H9 (cell line): ENCODE data around the gene CAPN14. TPM values are rescaled to one million over a fixed set of nuclear protein-coding genes. Genes with fewer than 3 reads are reported as not detected.

Experiments used
- DNase-seq: peaks from one replicate; pipeline ENCODE4 v3.0.0-alpha.2; 2017
- H2AFZ ChIP-seq: one replicate; pipeline ENCODE4 v1.6.1; 2013; ENCODE audit warnings: mild to moderate bottlenecking, low read length, control low read depth, moderate library complexity
- H2AK5ac ChIP-seq: 2 replicates; pipeline ENCODE4 v1.6.1; 2013; ENCODE audit warnings: low read length, control low read depth, mixed read lengths; ENCODE audit not compliant: insufficient read length
- H2BK120ac ChIP-seq: one replicate; pipeline ENCODE4 v1.6.1; 2013; ENCODE audit warnings: low read depth, mild to moderate bottlenecking, low read length, control low read depth, inconsistent platforms; ENCODE audit not compliant: poor library complexity, severe bottlenecking
- H2BK12ac ChIP-seq: 2 replicates; pipeline ENCODE4 v1.6.1; 2013; ENCODE audit warnings: low read length, control low read depth, mixed read lengths, low read depth; ENCODE audit not compliant: insufficient read length
- H2BK15ac ChIP-seq: 2 replicates; pipeline ENCODE4 v1.6.1; 2013; ENCODE audit warnings: low read depth, low read length, control low read depth
- H2BK20ac ChIP-seq: one replicate; pipeline ENCODE4 v1.6.1; 2013; ENCODE audit warnings: low read depth, mild to moderate bottlenecking, low read length, control low read depth, inconsistent platforms; ENCODE audit not compliant: poor library complexity, severe bottlenecking
- H2BK5ac ChIP-seq: 2 replicates; pipeline ENCODE4 v1.6.1; 2013; ENCODE audit warnings: low read length, control low read depth, mixed read lengths; ENCODE audit not compliant: insufficient read length
- H3K14ac ChIP-seq: 2 replicates; pipeline ENCODE4 v1.6.1; 2013; ENCODE audit warnings: low read length, control low read depth; ENCODE audit not compliant: insufficient read depth
- H3K18ac ChIP-seq: 2 replicates; pipeline ENCODE4 v1.6.1; 2013; ENCODE audit warnings: low read depth, mild to moderate bottlenecking, mixed read lengths, low read length, control low read depth; ENCODE audit not compliant: insufficient read length
- H3K23ac ChIP-seq: 2 replicates; pipeline ENCODE4 v1.6.1; 2013; ENCODE audit warnings: low read length, control low read depth, mixed read lengths, low read depth; ENCODE audit not compliant: insufficient read length
- H3K23me2 ChIP-seq: 2 replicates; pipeline ENCODE4 v1.6.1; 2013; ENCODE audit warnings: low read depth, mild to moderate bottlenecking, mixed read lengths, low read length, control low read depth; ENCODE audit not compliant: insufficient read length, poor library complexity, severe bottlenecking
- H3K27ac ChIP-seq: 2 replicates; pipeline ENCODE4 v1.5.1; 2013; ENCODE audit warnings: low read length, control low read depth, mixed read lengths, low read depth; ENCODE audit not compliant: insufficient read length
- H3K27me3 ChIP-seq: 2 replicates; pipeline ENCODE4 v1.6.1; 2013; ENCODE audit warnings: low read length, control low read depth, inconsistent platforms; ENCODE audit not compliant: insufficient read depth
- H3K4ac ChIP-seq: 2 replicates; pipeline ENCODE4 v1.6.1; 2013; ENCODE audit warnings: low read depth, mild to moderate bottlenecking, control low read depth, inconsistent platforms, low read length, moderate library complexity
- H3K4me1 ChIP-seq: 2 replicates; pipeline ENCODE4 v1.6.1; 2013; ENCODE audit warnings: low read length, control low read depth, inconsistent platforms; ENCODE audit not compliant: insufficient read depth
- H3K4me2 ChIP-seq: 2 replicates; pipeline ENCODE4 v1.6.1; 2013; ENCODE audit warnings: low read length, control low read depth, mixed read lengths; ENCODE audit not compliant: insufficient read length, insufficient read depth
- H3K56ac ChIP-seq: 2 replicates; pipeline ENCODE4 v1.6.1; 2013; ENCODE audit warnings: low read depth, mild to moderate bottlenecking, mixed read lengths, low read length, control low read depth; ENCODE audit not compliant: insufficient read length
- H3K79me1 ChIP-seq: 2 replicates; pipeline ENCODE4 v1.6.1; 2013; ENCODE audit warnings: low read depth, mild to moderate bottlenecking, moderate library complexity, low read length, control low read depth, inconsistent platforms; ENCODE audit not compliant: insufficient read depth, poor library complexity, severe bottlenecking
- H3K79me2 ChIP-seq: 2 replicates; pipeline ENCODE4 v1.6.1; 2013; ENCODE audit warnings: low read length, control low read depth, inconsistent platforms; ENCODE audit not compliant: insufficient read depth
- H3K9ac ChIP-seq: 2 replicates; pipeline ENCODE4 v1.6.1; 2013; ENCODE audit warnings: low read length, control low read depth, mixed read lengths; ENCODE audit not compliant: insufficient read length; ENCODE audit errors: extremely low read depth
- H3K9me3 ChIP-seq: one replicate; pipeline ENCODE4 v1.6.1; 2013; ENCODE audit warnings: low read depth, low read length, inconsistent platforms; ENCODE audit not compliant: control insufficient read depth
- H3T11ph ChIP-seq: one replicate; pipeline ENCODE4 v1.6.1; 2013; ENCODE audit warnings: mild to moderate bottlenecking, low read length, control low read depth, inconsistent platforms
- H4K20me1 ChIP-seq: one replicate; pipeline ENCODE4 v1.6.1; 2013; ENCODE audit not compliant: control insufficient read depth, insufficient read length, insufficient read depth
- H4K5ac ChIP-seq: 2 replicates; pipeline ENCODE4 v1.6.1; 2013; ENCODE audit warnings: low read depth, mild to moderate bottlenecking, mixed read lengths, low read length, control low read depth; ENCODE audit not compliant: insufficient read length
- H4K8ac ChIP-seq: replicated peaks from 2 replicates; pipeline ENCODE4 v1.6.1; 2013; ENCODE audit warnings: low read length, control low read depth, mixed read lengths, low read depth; ENCODE audit not compliant: insufficient read length
- H4K91ac ChIP-seq: 2 replicates; pipeline ENCODE4 v1.6.1; 2013; ENCODE audit warnings: low read depth, mild to moderate bottlenecking, moderate library complexity, mixed read lengths, low read length, control low read depth; ENCODE audit not compliant: insufficient read length
- H3K27ac Mint-ChIP-seq, 3 experiments: 2 replicates in 2 of 3; 3 replicates in 1 of 3; pipeline ENCODE4 v1.8.0; 2020 to 2021; ENCODE audit warnings: mixed read lengths in 3 of 3, mild to moderate bottlenecking in 1 of 3, moderate library complexity in 1 of 3
- H3K27me3 Mint-ChIP-seq: 2 replicates; pipeline ENCODE4 v1.8.0; 2021; ENCODE audit warnings: low read depth, mild to moderate bottlenecking, moderate library complexity, mixed read lengths
- H3K36me3 Mint-ChIP-seq, 3 experiments: 2 replicates in 2 of 3; 3 replicates in 1 of 3; pipeline ENCODE4 v1.8.0; 2020 to 2021; ENCODE audit warnings: low read depth in 3 of 3, mixed read lengths in 3 of 3; ENCODE audit not compliant: insufficient read depth in 1 of 3
- H3K4me1 Mint-ChIP-seq, 2 experiments: 2 replicates each; pipeline ENCODE4 v1.8.0; 2020; ENCODE audit warnings: mixed read lengths in 2 of 2
- H3K4me3 Mint-ChIP-seq, 2 experiments: 2 replicates in 1 of 2; 3 replicates in 1 of 2; pipeline ENCODE4 v1.8.0; 2020 to 2021; ENCODE audit warnings: mild to moderate bottlenecking in 2 of 2, mixed read lengths in 2 of 2, moderate library complexity in 1 of 2
- H3K9me3 Mint-ChIP-seq, 2 experiments: 2 replicates in 1 of 2; 3 replicates in 1 of 2; pipeline ENCODE4 v1.8.0; 2020; ENCODE audit warnings: mild to moderate bottlenecking in 2 of 2, mixed read lengths in 2 of 2, moderate library complexity in 1 of 2
- CTCF ChIP-seq: fragments of 200-600 bp; sonication (generic); conservative IDR thresholded peaks from 3 replicates; pipeline ENCODE4 v1.8.0; 2021; ENCODE audit warnings: antibody characterized with exemption, mild to moderate bottlenecking
- WGBS: extraction: QIAGEN DNeasy Blood & Tissue Kit; methylation state at CpG from one replicate; pipeline ENCODE4 v1.1.7; 2013; ENCODE audit warnings: missing lambda C conversion rate, low lambda C conversion rate, mixed read lengths; ENCODE audit not compliant: insufficient read length; ENCODE audit errors: extremely low coverage; 5-methylcytosine and 5-hydroxymethylcytosine counted together
- total RNA-seq: library from RNA; stranded (reverse); gene quantifications from 2 replicates; pipeline ENCODE4 v1.2.1, GENCODE V29; 2021

Gene CAPN14
- total RNA-seq, 1 experiment from 2014 or later: 0.09 TPM

GRCh38 chr2:31202041-31202440 is 15.3 kb downstream of the CAPN14 start:
- Histone ChIP-seq H2BK120ac (no peak overlapping the region), H3K27ac (no peak overlapping the region)
- WGBS: no CpG with 5 or more reads among the region's 5 CpGs

More at GRCh38 chr2:31202041-31202440, 15.3 kb downstream of the CAPN14 start:
- Histone ChIP-seq H3K9me3 (no peaks in the 10 kb centered on the region), H4K8ac (no peak overlapping the region), H3K79me1 (no peaks in the 10 kb centered on the region), H4K5ac (no peak overlapping the region), H2AFZ (no peak overlapping the region), H3K56ac (no peak overlapping the region), H2AK5ac (no peak overlapping the region), H3K23me2 (no peaks in the 10 kb centered on the region), H3K27me3 (no peaks in the 10 kb centered on the region), H3K23ac (no peak overlapping the region), H3K14ac (no peak overlapping the region; the same call in 1 of the 2 replicates), H3K4me1 (no peaks in the 10 kb centered on the region), H2BK5ac (no peak overlapping the region), H3K18ac (no peak overlapping the region), H2BK15ac (no peak overlapping the region), H3K4ac (no peak overlapping the region), H3K79me2 (no peaks in the 10 kb centered on the region), H3K9ac (no peak overlapping the region), H2BK20ac (no peak overlapping the region), H2BK12ac (no peak overlapping the region), H3T11ph (no peak overlapping the region), H4K91ac (no peak overlapping the region), H3K4me2 (no peak overlapping the region), H4K20me1 (no peaks in the 10 kb centered on the region)
- DNase-seq: no peak
- Mint-ChIP-seq H3K36me3 (no peaks in the 10 kb centered on the region), H3K27ac (no peak overlapping the region; a peak in 1 of 7 replicates), H3K27me3 (peaks cover 6% of the 10 kb centered on the region), H3K9me3 (no peaks in the 10 kb centered on the region), H3K4me1 (peaks cover 2% of the 10 kb centered on the region in 2 experiments), H3K4me3 (no peak overlapping the region)
- TF ChIP-seq CTCF: no peak
